ENCODE results near the gene RAD18.

RAD18 gene

GRCh38 chr3:8900869-8901268 lies 62.4 kb downstream of the RAD18 start:
- no peak for DNase-seq (ENCODE audit: low read depth, low spot score)

- no peak for DNase-seq (ENCODE audit: low read depth, low spot score)
Measured at GRCh38 chr3:8899876-8900460, 63.3 kb downstream of the RAD18 start.

DNA sequence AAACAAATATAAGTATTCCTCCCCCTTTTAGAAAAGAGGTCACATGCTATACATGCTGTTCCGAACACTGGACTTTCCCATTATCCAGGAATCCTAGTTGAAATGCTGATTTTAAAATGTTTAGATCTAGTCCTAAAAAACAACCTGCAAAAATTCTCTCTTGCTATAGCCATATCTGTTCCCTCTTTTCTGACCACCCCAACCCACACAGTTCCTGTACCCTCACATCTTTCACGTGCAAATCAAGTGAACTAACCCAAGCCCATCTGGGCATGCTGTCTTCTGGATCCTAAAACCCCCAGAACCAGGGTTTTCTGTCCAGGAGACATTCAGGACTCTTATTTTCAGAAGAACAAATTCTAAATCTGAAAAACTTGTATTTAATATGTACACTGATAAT lies 67.4 kb downstream of the RAD18 start:
- no peak for DNase-seq (ENCODE audit: low read depth, low spot score)

- no peak for DNase-seq (ENCODE audit: low read depth, low spot score)
Measured at GRCh38 chr3:8893001-8893400, 70.3 kb downstream of the RAD18 start.

DNA sequence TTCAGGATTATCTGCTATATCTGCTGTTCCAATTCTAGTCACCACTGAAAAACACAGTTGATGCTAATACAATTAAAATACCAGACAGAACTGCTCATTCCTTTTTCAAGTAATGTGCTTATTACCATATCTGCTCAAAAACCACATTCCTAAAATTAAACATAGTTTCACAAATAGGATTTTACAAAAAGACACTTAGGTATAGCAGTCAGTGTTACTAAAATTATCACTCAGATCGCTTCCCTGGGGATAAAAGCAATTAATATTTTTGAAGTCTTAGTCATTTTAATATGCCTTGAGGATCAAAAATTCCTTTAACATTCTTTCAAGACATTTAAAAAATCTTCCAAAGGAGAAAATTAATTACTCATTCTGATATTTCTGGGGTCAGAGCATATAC lies 71.5 kb downstream of the RAD18 start:
- DNase-seq (ENCODE audit: low read depth, low spot score), result no peak

- no peak for DNase-seq (ENCODE audit: low read depth, low spot score)
Measured at GRCh38 chr3:8891303-8891702, 72.0 kb downstream of the RAD18 start.

- DNase-seq (ENCODE audit: low read depth, low spot score), result no peak
Measured at GRCh38 chr3:8888301-8888915, 74.9 kb downstream of the RAD18 start.

DNA sequence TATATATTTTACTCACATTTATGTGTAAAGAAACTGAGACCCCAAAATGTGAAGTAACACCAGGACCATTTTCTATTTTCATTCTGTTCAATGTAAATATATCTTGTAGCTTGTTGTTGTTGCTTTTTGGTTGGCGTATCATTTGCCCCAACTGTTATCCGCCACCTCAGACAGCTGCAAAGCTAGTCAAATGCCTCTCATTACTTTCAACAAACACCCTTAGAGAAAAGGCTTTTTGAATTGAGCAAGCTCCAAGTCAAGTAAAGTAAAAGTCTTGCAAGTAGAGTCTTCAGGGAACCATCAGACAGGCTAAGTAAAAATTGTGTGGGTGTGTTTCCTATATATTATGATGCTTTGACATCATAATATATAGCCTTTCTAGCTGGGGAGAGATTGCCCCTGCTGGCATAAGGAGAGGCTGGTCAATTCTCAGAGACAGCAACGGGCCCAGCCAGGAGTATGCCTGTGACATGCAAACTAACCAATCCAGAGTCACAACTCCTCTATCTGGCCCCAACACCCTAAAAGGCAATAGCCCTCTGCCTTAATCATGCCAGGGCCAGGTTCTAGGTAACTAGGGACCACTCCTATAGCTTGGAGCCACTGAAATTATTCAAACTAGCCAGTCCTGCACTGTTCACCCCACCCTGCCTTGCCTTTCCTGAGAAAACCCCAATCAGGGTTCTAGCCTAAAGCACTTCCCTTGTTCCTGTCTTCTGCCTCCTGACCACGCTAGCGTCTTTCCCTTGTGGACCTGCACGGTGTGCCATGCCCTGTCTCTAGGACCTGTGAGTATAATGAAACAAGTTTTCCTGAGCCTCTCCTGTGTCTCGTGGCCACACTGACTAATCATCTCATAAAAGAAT lies 75.6 kb downstream of the RAD18 start:
- DNase-seq (ENCODE audit: low read depth, low spot score), result no peak

GRCh38 chr3:8886546-8886945 lies 76.7 kb downstream of the RAD18 start:
- no peak for DNase-seq (ENCODE audit: low read depth, low spot score)

DNA sequence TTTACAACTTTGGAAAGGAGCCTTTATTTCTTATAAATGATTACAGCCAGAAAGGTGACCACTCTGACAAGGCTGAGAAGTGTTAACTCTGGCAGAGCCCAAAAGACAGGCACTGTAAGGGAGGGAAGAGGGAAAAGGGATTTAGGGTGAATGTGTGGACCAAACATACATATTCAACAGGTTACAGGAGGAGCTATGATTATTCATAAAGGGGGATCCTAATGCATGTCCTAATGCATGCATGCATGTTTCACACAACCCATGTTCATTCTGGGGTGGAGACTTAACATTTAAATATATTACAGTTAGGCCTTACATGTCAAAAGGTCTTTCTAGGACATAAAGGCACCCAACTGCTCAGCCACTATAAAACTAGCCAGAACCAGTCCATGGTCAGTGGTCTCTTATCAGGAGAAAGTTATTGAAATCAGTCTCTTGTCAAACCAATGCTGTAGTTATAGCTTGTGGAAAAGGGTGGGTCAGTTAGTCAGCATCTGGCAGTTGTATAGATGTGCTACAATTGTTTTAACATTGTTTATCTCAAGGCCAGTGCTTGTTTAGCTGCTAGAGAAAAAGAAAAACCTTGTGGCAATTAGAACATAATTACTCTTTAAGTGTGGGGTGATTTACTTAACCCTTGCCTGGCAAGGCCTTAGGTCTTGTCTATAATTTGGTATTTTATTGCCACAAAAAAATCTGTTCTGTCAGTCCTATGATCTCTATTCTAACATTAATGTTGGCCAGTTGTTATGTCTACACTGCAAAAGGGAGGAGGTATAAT lies 77.5 kb downstream of the RAD18 start:
- DNase-seq (ENCODE audit: low read depth, low spot score), result no peak

DNA sequence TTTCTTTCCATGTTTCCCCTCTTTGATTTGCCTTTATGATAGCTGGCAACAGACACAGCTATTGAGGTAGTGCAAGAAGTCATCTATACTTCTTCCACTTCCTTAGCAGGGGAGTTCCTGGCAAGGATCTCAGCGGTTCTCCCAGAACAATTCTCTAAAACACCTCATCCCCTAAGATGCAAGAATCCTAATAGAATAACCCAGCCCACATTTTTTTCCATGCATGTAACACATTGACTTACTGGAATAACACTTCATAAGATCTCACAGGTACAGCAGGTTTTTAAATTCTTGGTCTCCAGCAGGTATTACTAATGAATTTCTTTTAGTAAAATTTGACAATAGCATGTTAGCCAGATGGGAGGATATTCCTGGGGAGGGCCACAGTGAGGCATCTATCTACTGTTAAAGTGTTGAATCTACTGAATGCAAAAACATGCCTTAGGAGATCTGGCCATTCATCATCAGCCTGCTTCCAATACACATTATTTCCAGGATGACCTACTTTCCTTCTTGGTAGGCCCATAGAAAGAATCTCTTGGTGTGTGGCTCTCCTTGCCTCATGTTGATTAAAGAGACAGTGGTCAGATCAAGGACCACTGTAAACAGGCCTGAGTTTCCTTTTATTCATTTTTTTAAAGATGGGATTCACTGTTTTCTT lies 78.5 kb downstream of the RAD18 start:
- no peak for DNase-seq (ENCODE audit: low read depth, low spot score)

DNA sequence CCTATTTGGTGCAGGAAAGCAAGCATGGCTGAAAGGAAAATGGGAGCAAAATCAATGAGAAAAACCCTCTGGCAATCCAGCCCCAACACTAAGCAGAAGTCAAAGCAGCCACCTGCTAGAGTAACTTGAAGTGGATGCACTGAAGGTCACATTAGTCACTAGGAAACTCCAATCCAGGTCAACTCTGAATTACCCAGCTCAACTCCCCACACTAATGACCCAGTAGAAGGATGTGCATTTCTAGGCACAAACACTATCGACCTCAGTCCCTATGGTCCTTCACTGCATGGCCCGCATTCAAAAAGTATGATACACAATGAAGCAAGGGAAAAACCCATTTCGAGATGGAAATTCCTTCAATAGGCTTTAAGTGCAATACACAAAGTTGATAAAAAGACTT lies 80.6 kb downstream of the RAD18 start:
- no peak for DNase-seq (ENCODE audit: low read depth, low spot score)

DNA sequence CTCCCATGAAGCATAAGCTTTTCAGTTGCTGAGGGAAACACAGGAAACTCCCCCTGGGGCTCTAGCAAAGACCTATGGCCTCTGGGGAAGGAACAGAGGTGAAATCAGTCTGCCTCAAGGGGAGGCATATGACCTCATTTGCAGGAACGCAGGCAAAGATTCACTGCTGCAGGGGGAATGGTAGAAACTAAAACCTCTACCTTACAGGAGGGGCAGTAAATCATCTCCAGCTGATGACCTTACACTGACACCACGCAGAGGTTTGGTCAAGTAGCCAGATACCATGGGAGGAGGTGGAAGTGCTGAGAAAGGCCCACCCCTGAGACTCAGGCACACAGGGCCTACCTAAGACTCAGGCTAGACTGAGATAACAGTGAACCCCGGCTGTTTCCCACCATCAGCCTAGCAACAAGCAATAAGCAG lies 81.1 kb downstream of the RAD18 start:
- no peak for DNase-seq (ENCODE audit: low read depth, low spot score)

GRCh38 chr3:8879347-8879944 lies 83.8 kb downstream of the RAD18 start:
- DNase-seq (ENCODE audit: low read depth, low spot score), result no peak

- no peak for DNase-seq (ENCODE audit: low read depth, low spot score)
Measured at GRCh38 chr3:8875836-8876235, 87.4 kb downstream of the RAD18 start.

GRCh38 chr3:8873740-8874139 lies 89.5 kb downstream of the RAD18 start:
- no peak for DNase-seq (ENCODE audit: low read depth, low spot score)

DNA sequence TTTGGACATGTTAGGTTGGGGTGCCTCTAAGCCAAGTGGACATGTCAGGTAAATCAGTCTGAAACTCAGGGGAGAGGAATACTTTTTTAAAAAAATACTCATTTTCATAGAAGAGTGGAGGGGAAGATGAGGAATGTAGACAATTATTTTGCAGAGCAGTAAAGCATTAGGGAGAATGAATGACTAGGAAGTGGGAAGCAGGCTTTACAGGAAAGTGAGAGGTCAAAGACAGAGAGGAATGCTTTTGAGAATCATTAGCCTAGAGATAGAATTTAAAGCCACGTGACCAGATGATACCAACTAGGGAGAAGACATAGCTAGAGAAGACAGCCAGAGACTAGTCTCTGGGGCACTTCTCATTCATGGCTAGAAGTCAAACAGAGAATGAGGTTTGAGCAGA lies 91.0 kb downstream of the RAD18 start:
- DNase-seq (ENCODE audit: low read depth, low spot score), result no peak

DNA sequence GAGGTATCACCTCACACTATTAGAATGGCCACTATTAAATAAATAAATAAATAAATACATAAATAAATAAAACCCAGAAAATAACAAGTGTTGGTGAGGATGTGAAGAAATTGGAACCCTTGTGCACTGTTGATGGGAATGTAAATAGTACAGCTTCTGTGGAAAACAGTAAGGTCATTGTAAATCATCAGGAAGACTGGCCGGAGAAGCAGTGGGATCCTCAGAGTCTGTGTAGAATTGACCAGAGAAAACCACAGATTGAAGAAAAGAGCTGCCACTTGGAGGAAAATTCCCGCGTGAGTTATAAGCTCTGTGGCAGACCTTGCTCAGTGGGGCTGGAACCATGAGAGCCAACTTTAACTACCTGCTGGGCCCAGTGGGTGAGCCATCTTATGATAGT lies 92.0 kb downstream of the RAD18 start:
- no peak for DNase-seq (ENCODE audit: low read depth, low spot score)

DNA sequence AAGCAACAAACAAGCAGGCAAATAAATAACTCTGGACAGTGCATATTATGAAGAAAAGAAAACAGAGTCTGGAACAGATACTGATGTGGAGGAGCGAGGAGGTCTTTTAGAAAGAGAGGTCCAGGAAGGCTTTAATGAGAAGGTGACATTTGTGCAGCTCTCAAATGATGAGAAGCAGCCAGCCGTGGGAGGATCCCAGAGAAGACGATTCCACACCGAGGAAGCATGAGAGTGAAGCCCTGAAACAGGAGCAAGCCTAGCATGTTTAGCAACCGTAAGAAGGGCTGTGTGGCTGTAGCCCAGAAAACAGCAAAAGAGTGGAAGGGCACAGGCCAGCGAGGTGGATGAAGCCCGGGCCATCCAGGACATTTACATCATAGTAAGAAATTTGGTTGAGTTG lies 93.1 kb downstream of the RAD18 start:
- no peak for DNase-seq (ENCODE audit: low read depth, low spot score)

- no peak for DNase-seq (ENCODE audit: low read depth, low spot score)
Measured at GRCh38 chr3:8869613-8870012, 93.7 kb downstream of the RAD18 start.

- no peak for DNase-seq (ENCODE audit: low read depth, low spot score)
Measured at GRCh38 chr3:8868996-8869395, 94.3 kb downstream of the RAD18 start.

All from activated CD4-positive, CD25-positive, alpha-beta regulatory T cell treated with anti-CD3 and anti-CD28 coated beads, Interleukin-2, amount 50 U/mL, for 16 hours (primary cell).